Activated gamma-delta T cell treated with anti-CD3 and anti-CD28 coated beads, Interleukin-2, amount 50 U/mL, for 16 hours (primary cell): ENCODE data around the gene FLG2.

Experiments used
- DNase-seq: peaks from one replicate; pipeline ENCODE4 v3.0.0-alpha.2; 2020; ENCODE audit warnings: low read depth

The FLG2 gene

GRCh38 chr1:152359906-152360305, at the start of gene FLG2:
TSS of gene FLG2 (minus strand) at chr1:152360006. CDS start at chr1:152358884, 1,122 bp downstream.
- DNase-seq: no peak

DNA sequence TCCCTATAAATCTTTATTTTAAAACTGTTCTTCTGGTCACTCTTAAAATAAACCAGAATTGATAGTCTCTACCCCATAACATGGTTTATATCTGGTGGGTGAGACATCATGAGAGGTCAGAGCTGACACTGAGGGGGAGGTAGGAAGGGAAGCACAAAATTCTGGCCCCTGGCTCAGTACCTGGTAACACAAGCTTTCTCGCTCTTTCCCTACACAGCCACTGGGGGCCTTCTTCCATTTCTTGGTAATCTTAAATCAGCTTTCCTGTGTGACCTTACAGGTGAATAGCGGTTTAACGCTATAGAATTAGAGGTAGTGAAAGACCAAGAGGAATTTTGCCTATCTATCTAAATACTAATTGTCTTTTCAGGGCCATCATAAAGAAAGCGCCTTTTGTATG, 48.9 kb upstream of the FLG2 start:
- DNase-seq: no peak

DNA sequence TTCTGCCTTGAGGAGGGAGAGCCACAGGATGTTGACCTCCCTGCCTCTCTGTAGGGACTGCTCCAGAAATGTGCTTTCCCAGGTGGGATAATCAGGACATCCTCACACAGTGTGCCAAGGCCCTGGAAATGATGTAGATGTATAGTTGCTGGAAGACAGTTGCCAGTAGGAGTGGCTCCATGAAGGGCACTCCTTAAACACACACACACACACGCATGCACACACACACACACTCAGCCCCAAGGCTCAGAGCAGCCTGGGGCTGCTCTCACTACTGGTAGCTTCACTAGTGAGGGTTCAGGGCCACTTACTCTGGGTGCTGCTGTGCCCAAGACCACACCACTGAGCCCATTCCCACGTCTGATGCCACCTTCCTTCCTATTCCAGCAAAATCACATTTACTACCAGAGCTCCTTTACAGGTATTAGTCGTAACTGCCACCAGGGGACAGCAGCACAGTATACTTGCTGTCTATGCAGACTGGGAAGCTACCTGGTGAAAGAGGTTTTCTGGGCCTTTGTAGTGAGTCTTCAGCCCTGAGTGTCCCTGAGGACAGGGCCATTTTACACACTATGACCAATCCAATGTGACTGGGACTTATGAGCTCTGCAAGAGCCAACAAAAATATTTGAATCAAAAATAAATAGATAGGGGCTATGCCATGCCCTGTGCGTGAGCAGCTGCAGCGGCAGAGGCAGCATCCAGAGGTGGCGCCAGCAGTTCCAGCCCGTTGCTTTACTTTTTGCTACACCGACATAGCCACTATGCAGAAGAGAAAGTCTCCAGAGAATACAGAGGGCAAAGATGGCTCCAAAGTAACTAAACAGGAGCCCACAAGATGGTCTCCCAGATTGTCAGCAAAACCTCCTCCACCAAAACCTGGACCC, 39.2 kb upstream of the FLG2 start:
- DNase-seq: no peak

- DNase-seq: no peak
Observed at GRCh38 chr1:152397474-152397873, 37.7 kb upstream of the FLG2 start.

DNA sequence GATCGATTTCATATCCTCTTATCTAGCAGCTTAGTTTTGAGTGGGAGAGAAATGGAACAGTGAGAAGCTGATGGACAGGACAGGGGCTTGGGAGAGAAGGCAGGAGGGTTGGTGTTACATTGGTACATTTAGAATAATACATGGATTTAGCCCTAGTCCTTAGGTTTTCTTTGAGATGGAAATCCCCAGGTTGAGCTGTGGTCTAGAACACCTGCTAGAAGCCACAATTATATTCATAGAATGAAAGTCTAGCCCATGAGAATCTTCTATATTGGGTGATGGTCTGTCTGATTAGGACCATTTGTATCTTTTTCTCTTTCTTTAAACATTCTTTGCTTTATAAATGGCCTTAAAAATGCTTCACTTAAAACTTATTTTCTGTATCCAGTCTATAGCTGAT, 34.3 kb upstream of the FLG2 start:
- no peak for DNase-seq

- DNase-seq: no peak
Observed at GRCh38 chr1:152392909-152393308, 33.1 kb upstream of the FLG2 start.

DNA sequence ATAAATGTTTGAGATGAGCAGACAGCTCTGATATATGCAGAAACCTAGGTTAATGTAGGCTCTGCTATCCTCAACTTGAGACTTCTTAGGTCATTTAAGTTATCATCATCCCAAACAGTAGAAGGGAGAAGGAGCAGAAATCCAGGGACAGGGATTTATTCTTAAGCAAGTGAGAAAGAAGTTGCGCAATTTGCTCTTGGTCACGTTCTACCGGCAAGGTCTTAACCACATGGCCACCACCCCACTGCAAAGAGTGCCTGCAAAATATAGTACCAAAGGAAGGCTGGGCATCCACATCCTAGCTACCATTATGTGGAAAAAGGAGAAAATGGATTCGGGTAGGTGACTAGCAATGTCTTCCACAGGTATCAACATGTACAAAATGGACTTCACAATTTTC, 29.1 kb upstream of the FLG2 start:
- no peak for DNase-seq

- DNase-seq: no peak
Observed at GRCh38 chr1:152386940-152387339, 27.1 kb upstream of the FLG2 start.

DNA sequence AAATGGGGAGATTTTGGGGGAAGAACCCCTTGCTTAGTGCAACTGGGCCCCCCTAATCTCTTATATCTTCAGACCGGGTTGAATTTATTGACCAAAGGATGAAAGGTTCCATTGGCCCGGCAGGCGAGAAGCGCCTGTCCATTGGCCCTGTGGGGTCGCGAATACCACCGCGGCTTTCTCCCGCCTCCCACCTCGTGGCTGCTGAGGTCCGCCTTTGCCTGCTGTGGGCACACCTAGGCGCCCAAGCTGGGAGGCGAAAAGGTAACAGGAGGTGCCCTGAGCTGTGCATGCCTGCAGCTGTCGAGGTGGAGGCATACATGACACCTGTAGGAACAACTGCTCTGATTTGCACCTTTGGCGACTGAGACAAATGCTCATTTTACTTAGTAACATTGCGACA, 21.1 kb upstream of the FLG2 start:
- no peak for DNase-seq

- DNase-seq: no peak
Observed at GRCh38 chr1:152374451-152374850, 14.6 kb upstream of the FLG2 start.

DNA sequence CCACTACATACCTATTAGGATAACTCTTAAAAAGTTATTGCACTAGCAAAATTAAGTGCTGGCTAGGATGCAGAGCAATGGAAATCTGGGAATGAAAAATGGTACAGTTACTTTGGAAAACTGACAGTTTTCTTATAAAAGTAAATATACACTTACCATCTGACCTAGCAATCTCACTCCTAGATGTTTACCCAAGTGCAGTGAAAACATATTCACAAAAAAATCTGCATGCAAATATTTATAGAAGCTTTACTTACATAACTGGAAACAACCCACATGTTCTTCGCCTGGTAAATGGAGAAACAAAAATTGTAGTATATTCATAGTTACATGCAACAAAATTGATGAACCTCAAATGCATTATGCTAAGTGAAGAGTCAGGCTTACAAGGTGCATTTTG, 12.9 kb upstream of the FLG2 start:
- no peak for DNase-seq

DNA sequence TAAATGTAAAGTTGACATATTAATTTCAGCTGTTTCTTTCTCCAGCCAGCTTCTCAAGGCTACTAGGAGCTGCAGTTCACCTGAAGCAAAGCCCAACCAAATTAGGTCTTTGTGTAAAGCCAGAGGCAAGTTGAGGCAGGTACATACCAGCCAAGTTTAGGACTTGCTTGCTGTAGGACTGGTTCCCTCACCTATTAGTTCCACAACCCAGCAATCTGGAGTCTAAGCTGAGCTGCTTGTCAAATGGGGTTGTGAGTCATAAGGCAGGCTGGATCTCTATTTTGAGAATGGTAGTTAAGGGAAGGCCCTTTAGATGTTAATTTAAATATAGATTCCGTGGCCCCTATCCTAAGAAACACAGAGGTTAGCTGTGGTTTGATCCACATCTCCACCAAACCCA, 7.6 kb upstream of the FLG2 start:
- no peak for DNase-seq

GRCh38 chr1:152356736-152357135, 3.1 kb downstream of the FLG2 start:
- DNase-seq: no peak

DNA sequence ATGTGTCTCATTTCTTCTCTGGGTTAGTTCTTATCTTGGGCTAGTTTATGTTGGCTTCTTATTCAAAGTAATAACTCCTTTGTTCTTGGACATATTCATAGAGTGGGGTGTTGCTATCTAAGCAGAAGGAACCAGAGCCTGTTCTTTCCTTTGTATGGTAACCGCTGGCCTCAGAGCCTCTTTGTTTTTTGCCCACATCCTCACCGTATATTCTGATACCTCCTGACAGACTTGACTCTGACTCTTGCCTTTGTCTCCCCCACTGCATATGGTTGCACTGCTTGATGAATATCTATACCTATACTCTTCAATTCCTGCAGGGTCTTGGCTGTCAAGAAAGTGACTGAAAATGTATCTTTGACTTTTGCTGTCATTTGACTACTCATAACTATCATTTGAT, 10.2 kb downstream of the FLG2 start:
- no peak for DNase-seq

DNA sequence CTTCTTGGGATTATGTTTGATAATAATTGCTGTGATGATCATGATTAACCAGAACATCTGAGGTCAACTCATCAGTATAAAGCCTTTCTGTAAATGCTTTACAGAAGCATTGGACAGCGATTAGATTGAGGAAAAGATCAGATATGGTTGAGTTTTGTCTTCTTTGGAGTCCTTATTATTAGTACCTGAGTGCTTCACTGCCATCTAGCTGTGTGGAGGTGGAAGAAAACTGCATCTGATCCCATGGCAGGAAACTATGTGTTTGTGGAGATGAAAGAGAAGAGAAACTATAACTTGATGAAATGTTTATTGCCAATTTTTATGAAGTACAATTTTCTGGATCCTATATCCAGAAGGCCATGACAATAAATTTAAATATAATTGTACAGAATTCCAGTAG, 11.4 kb downstream of the FLG2 start:
- DNase-seq: no peak

DNA sequence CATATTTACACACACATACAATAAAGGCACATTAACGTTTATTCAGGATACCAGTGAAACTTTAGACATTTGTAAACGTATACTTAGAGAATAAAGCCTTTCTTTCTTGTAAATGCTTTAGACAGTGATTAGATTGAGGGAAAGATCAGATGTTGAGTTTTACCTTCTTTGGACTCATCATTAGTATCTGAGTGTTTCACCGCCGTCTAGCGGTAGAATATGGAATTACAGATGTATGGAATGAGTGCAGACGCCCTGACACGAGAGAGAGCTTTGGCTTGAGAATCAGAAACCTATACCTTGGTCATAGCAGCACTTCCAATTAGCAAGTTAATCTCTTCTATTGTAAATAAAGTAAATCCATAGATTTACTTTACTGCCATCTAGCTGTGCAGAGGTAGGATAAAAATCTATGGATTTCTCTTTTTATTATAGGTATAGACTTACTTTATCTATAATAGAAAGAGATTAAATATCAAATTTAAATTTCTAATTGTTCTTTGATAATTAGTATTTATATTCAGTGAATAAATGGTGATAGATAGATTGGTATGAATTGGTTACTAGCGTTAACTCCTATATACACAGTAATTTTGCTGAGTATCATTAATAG, 12.6 kb downstream of the FLG2 start:
- DNase-seq: peak; percentile 28

GRCh38 chr1:152344438-152344837, 15.4 kb downstream of the FLG2 start:
- no peak for DNase-seq

DNA sequence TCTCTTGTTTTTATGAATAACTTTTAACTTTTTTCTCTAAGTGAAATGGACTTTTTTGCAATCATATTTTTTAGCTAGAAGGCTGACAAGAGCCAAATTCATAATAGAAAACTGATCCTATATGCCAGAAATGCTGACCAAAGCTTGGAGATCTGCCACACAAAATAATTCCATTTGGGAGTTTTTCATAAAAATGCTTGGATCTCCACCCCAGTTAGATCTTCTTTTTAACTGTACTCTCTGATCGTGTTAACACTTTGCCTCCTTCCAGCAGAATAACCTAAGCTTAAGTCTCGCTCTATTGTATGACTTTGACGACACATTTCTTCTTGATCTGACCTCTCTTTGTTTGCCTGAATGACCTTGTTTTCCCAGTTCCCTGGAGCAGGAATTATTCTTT, 16.8 kb downstream of the FLG2 start:
- DNase-seq: no peak

- DNase-seq: no peak
Observed at GRCh38 chr1:152335399-152335798, 24.4 kb downstream of the FLG2 start.

- no peak for DNase-seq
Observed at GRCh38 chr1:152328801-152329391, 30.9 kb downstream of the FLG2 start.

DNA sequence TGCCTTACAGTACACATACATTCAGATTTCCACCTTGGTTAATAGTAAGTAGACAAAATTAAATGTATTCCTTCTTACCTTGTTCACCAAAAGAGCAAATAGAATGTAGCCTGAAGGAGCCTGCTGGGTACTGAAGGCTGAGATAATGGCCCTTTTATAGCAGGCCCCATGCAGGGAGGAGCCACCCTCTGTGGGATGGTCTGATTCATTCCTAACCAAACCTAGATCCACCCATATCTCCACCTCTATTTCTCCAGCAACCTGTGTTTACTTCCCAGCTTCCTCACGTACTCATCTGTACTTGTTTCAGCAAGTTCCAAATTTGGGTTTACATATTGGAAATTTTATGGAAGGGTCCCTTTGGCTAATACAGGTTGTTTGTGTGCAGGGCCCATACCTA, 34.7 kb downstream of the FLG2 start, which contains the start of gene FLG:
Gene FLG (minus strand): TSS at position 129 of the 400 bp plus-strand sequence. CDS start 9,783 bp downstream, outside the sequence.
- no peak for DNase-seq

DNA sequence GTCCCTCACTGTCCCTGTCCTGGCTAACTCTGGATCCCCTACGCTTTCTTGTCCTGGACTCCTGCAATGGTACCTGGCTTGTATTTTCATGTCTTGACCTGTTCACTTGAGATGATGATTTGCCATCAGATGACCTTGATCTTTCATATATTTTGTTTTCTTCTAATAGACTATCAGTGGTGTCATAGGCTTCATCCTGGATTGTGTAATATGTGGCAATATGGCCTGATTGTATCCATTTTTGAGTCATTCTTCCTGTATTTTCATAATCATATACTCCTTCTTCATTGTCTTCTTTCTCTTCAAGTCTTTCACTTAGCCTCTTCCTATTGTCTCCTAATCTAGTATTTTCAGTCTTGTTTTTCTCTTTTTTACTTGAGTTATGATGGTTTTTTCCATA, 45.8 kb downstream of the FLG2 start:
- DNase-seq: no peak

DNA sequence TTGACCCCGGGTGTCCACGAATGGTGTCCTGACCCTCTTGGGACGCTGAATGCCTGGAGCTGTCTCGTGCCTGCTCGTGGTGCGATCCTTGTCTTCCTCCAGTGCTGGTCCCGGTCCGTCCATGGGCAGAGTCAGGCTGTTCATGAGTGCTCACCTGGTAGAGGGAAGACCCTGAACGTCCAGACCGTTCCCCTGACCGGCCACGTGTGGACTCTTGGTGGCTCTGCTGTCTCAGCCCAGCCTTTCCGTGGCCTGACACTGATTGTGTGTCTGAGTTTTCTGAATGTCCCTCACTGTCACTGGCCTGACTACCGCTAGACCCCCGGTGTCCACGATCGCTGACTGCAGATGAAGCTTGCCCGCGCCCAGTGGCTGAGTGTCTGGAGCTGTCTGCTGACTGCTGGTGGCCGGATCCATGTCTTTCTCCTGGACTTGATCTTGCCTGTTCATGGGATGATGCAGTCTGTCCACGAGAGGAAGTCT, 46.4 kb downstream of the FLG2 start:
- no peak for DNase-seq
